ENCODE data around the gene LMOD1.

GRCh38 chr1:201947697-201948008 is 1.3 kb upstream of the LMOD1 start:
- TF ChIP-seq CTCF (IDR thresholded peaks at IDR 0.05) (no peak), EZH2 (IDR thresholded peaks at IDR 0.05; ENCODE audit: borderline replicate concordance, insufficient read depth, low read depth, low read length, poor library complexity, severe bottlenecking) (no peak)

Data from B cell (primary cell).